ENCODE data around the gene APOL4.
"Not testable (repeated sequence)": the region's sequence is repeated elsewhere in the genome, so short reads cannot be mapped to it uniquely, and the experiment has no call there.

- not testable (repeated sequence) for TF ChIP-seq CTCF (conservative IDR thresholded peaks at IDR 0.05; ENCODE audit: low read depth, low read length); NFE2L2 (IDR thresholded peaks at IDR 0.05; ENCODE audit: low read depth, low read length); MAFK (IDR thresholded peaks at IDR 0.05; ENCODE audit: low read depth, low read length); POLR2A (IDR thresholded peaks at IDR 0.05; ENCODE audit: low read depth, low read length); SMC3 (IDR thresholded peaks at IDR 0.05; ENCODE audit: low read depth, low read length); RCOR1 (IDR thresholded peaks at IDR 0.05; ENCODE audit: insufficient replicate concordance, low read length); CEBPB (IDR thresholded peaks at IDR 0.05; ENCODE audit: low read depth, low read length); RAD21 (IDR thresholded peaks at IDR 0.05; ENCODE audit: low read length); FOS (IDR thresholded peaks at IDR 0.05; ENCODE audit: low read depth, low read length)
Measured at GRCh38 chr22:36250292-36250960, 48.8 kb upstream of the APOL4 start.
